NCI-H345 (cell line): ENCODE measurements around the gene HOXB5.
A peak's percentile ranks its signal among the peaks of the same experiment; 100 is the strongest.

Experiments
- DNase-seq: peaks from one replicate; lab custom pipeline; 2025; lab: John Stamatoyannopoulos, UW

The HOXB5 gene

GRCh38 chr17:48546924-48547807, 46.4 kb downstream of the HOXB5 start:
- DNase-seq: peak; percentile 63

GRCh38 chr17:48546137-48546923, 47.2 kb downstream of the HOXB5 start:
- DNase-seq: peak; percentile 44

GRCh38 chr17:48545539-48545938, 48.0 kb downstream of the HOXB5 start:
- no peak for DNase-seq

GRCh38 chr17:48545022-48545375, 48.6 kb downstream of the HOXB5 start, which contains the start of gene HOXB2:
HOXB2 (minus strand) TSS chr17:48545109; CDS start chr17:48544911, 198 bp downstream.
- peak; percentile 70 for DNase-seq

- peak; percentile 56 for DNase-seq
Measured at GRCh38 chr17:48544349-48545021, 49.1 kb downstream of the HOXB5 start.

GRCh38 chr17:48543854-48544348, 49.7 kb downstream of the HOXB5 start:
- DNase-seq: no peak

GRCh38 chr17:48543107-48543853, 50.3 kb downstream of the HOXB5 start:
- peak; percentile 48 for DNase-seq

GRCh38 chr17:48542698-48543106, 50.9 kb downstream of the HOXB5 start:
- DNase-seq: no peak

GRCh38 chr17:48542114-48542656, 51.4 kb downstream of the HOXB5 start:
- DNase-seq: no peak

- DNase-seq: peak; percentile 69
Measured at GRCh38 chr17:48541577-48542113, 51.9 kb downstream of the HOXB5 start.
